Left ventricle myocardium inferior (tissue), 1 donor: Measurements from ENCODE around the gene CAMK2D. TPM values are rescaled to one million over a fixed set of nuclear protein-coding genes. Genes with fewer than 3 reads are reported as not detected.
A peak's percentile ranks its signal among the peaks of the same experiment; 100 is the strongest.

Experiments used
- DNase-seq: peaks from one replicate; pipeline ENCODE4 v3.0.0-alpha.2; 2020
- H3K27ac ChIP-seq: fragments of 200-600 bp; replicated peaks from 2 replicates; pipeline ENCODE4 v1.8.0; 2021
- H3K27me3 ChIP-seq: fragments of 200-600 bp; 2 replicates; pipeline ENCODE4 v1.8.0; 2021; ENCODE audit warnings: low read depth
- H3K36me3 ChIP-seq: fragments of 200-600 bp; 2 replicates; pipeline ENCODE4 v1.8.0; 2021
- H3K4me1 ChIP-seq: fragments of 200-600 bp; 2 replicates; pipeline ENCODE4 v1.8.0; 2021
- H3K4me3 ChIP-seq: fragments of 200-600 bp; 2 replicates; pipeline ENCODE4 v1.8.0; 2021; ENCODE audit warnings: mild to moderate bottlenecking, moderate library complexity
- H3K9me3 ChIP-seq: fragments of 200-600 bp; replicated peaks from 2 replicates; pipeline ENCODE4 v1.8.0; 2021
- intact Hi-C: fragments of 100-400 bp; cut with micrococcal nuclease; formaldehyde crosslinking; loops from one replicate; pipeline ENCODE4 v1.11.0; 2022
- total RNA-seq: library from RNA; stranded (reverse); fragmentation: NEBNext Ultra II Directional; extraction: Animal tissue kit (Norgen Biotek cat#: 25700); gene quantifications from one replicate; pipeline ENCODE4 v1.2.1, GENCODE V29; 2021
- TF ChIP-seq, protein P1 (sequence below): fragments of 200-600 bp; IDR thresholded peaks from 2 replicates; pipeline ENCODE4 v1.8.0; 2021; ENCODE audit warnings: antibody characterized with exemption, mild to moderate bottlenecking, borderline replicate concordance
- donor health status: DM: no; HTN: yes; CAD: no; lungs with severe emphysema.

The CAMK2D gene
- total RNA-seq, 1 donor from 2014 or later: 223 TPM

DNA sequence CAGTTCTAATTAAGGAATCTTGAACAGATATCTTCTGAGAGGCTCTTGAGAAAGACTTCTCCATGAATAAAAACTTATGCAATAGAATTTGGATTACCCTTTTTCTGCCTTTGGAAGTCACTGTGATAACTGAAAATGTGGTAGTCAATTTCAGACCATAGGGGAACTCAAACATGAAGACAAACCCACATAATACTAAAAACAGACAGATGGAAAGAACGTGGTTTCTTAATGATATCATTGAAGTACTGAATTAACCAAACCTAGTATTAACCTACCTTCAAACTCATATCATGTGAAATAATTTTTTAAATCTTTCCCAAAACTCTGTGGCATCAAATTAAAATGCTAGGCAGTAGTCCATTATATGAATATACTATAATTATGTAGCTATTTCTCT lies 153.5 kb downstream of the CAMK2D start:
- intact Hi-C loops: no loop called here
- H3K36me3 ChIP-seq: peaks cover 34% of the 10 kb centered on the region
- H3K4me1 ChIP-seq: peaks cover 57% of the 10 kb centered on the region
- TF ChIP-seq, protein P1, sequence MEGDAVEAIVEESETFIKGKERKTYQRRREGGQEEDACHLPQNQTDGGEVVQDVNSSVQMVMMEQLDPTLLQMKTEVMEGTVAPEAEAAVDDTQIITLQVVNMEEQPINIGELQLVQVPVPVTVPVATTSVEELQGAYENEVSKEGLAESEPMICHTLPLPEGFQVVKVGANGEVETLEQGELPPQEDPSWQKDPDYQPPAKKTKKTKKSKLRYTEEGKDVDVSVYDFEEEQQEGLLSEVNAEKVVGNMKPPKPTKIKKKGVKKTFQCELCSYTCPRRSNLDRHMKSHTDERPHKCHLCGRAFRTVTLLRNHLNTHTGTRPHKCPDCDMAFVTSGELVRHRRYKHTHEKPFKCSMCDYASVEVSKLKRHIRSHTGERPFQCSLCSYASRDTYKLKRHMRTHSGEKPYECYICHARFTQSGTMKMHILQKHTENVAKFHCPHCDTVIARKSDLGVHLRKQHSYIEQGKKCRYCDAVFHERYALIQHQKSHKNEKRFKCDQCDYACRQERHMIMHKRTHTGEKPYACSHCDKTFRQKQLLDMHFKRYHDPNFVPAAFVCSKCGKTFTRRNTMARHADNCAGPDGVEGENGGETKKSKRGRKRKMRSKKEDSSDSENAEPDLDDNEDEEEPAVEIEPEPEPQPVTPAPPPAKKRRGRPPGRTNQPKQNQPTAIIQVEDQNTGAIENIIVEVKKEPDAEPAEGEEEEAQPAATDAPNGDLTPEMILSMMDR: no peak
- H3K27me3 ChIP-seq: no peaks in the 10 kb centered on the region
- peaks cover 7% of the 10 kb centered on the region for H3K9me3 ChIP-seq
- peak overlapping the region; percentile 3 for H3K27ac ChIP-seq
- no peak for DNase-seq
- no peak overlapping the region for H3K4me3 ChIP-seq

DNA sequence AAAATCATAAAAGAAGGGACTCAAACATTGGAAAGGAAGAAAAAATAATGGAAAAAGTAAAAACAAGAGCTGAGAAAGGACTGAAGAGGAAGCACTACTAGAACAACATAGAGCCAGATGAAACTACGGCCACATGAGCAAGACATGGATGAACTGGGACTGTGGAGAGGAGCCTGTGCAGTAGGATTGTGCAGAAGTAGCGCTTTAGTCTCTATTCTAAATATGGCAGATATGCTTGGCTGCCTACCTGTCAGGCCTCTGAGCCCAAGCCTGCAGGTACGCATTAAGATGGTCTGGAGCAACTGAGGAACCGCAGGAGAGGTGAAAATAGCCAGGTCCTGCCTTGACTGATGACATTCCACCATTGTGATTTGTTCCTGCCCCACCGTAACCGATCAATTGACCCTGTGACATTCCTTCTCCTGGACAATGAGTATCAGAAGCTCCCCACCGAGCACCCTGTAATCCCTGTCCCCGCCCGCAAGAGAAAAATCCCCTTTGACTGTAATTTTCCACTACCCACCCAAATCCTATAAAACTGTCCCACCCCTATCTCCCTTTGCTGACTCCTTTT lies 154.3 kb downstream of the CAMK2D start:
- peaks cover 7% of the 10 kb centered on the region for H3K9me3 ChIP-seq

DNA sequence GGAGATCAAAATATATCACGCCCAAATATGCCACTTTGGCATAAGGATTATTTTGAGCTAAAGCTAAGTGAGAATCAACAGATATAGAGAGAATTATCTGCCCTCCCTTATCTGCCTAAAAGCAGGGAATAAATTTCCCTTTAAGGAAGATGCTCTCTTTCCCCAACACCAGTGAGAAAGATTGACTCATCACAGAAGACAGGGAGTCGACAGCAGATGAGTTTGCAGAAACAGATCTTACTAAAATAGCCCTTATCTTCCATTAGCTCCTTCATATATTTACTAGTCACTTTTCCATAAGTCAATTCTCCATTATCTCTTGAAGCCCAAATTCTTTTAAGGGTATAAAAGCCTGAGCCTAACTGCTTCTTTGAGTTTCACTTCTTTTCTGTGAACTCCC lies 156.6 kb downstream of the CAMK2D start:
- H3K4me1 ChIP-seq: peaks cover 39% of the 10 kb centered on the region
- H3K27ac ChIP-seq: peak overlapping the region; percentile 54
- no peak for DNase-seq
- peaks cover 34% of the 10 kb centered on the region for H3K36me3 ChIP-seq
- H3K9me3 ChIP-seq: peaks cover 7% of the 10 kb centered on the region
- intact Hi-C loops: no loop called here
- TF ChIP-seq, protein P1: no peak
- no peak overlapping the region for H3K4me3 ChIP-seq
- no peaks in the 10 kb centered on the region for H3K27me3 ChIP-seq

More for the DNA sequence above, 154.3 kb downstream of the CAMK2D start:
- TF ChIP-seq, protein P1: no peak
- peaks cover 34% of the 10 kb centered on the region for H3K36me3 ChIP-seq
- H3K4me1 ChIP-seq: peaks cover 57% of the 10 kb centered on the region
- intact Hi-C loops: no loop called here
- H3K4me3 ChIP-seq: no peak overlapping the region
- DNase-seq: no peak
- peak overlapping the region; percentile 3 for H3K27ac ChIP-seq
- no peaks in the 10 kb centered on the region for H3K27me3 ChIP-seq

DNA sequence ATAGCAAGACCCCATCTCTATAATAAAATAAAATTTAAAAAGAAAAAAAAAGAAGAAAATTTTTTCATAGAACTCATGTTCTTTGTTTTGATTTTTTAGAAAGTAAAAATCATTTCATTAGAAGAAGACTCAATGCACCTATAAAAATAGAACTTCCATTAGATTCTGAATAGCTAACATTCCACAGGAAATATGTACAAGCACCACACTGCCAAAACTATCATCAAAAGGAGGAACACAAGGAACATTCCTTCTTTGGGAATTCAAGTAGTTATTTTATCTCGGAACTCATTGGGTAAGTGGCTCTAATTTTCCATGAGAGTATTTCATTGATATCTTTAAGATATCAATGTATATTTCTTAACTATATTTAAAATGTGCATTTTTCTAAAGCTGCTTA lies 157.6 kb downstream of the CAMK2D start:
- Histone ChIP-seq H3K27me3 (no peaks in the 10 kb centered on the region), H3K9me3 (peaks cover 7% of the 10 kb centered on the region), H3K36me3 (peaks cover 31% of the 10 kb centered on the region), H3K27ac (peak overlapping the region; percentile 54), H3K4me1 (peaks cover 44% of the 10 kb centered on the region), H3K4me3 (no peak overlapping the region)
- TF ChIP-seq, protein P1: no peak
- intact Hi-C loops: no loop called here
- no peak for DNase-seq

DNA sequence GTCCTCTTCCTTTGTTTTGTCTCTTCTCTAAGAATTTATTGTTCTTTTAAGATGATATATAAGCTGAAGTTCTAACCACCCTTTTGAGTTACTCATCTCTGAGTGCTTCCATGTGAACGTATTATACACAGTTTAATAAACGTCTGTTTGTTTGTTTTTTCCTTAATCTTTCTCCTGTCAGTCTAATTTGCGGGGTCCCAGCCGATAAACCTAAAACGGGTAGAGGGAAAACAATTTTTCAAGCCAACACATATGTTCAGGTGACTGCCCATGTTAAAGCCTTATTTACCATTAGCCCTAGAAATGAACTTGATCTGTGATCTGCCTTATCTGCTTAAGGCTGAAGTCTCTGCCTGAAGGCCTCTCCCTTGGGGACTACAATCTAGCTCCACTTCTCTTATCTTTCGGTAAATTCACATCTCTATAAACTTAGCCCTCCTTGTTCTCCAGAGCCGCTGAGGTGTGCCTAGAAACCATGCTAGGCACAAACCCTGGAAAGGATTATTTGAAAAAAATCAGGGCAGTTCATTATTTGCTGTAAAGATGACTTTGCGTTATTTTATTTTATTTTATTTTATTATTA lies 158.8 kb downstream of the CAMK2D start:
- intact Hi-C loops: no loop called here
- peak overlapping the region; percentile 56 for H3K27ac ChIP-seq
- DNase-seq: no peak
- H3K27me3 ChIP-seq: no peaks in the 10 kb centered on the region
- H3K36me3 ChIP-seq: peaks cover 21% of the 10 kb centered on the region
- H3K4me1 ChIP-seq: peaks cover 55% of the 10 kb centered on the region
- H3K4me3 ChIP-seq: no peak overlapping the region
- peaks cover 7% of the 10 kb centered on the region for H3K9me3 ChIP-seq
- TF ChIP-seq, protein P1: no peak
